A549 (cell line): ENCODE measurements around the gene ENDOG. TPM values are rescaled to one million over a fixed set of nuclear protein-coding genes. Genes with fewer than 3 reads are reported as not detected.

Source experiments
- ATAC-seq, 2 experiments: fragments of 200-7000 bp in 1 of 2; fragments of >200 bp in 1 of 2; cut with Nextera tagmentation in 1 of 2; cut with Tn5 transposase in 1 of 2; 3 replicates each; pipeline versions ENCODE4 v1.8.0 to v1.9.1; 2018 to 2020; ENCODE audit warnings: mild to moderate bottlenecking in 1 of 2, moderate library complexity in 1 of 2
- CTCF ChIA-PET: fragments of 300-600 bp; sonication (Branson Sonifier 250); formaldehyde crosslinking; extraction: SDS; loops from one replicate; lab custom pipeline; 2021; ENCODE audit warnings: antibody characterized with exemption, inconsistent platforms; lab: Yijun Ruan, JAX
- POLR2A ChIA-PET: fragments of 350-600 bp; formaldehyde crosslinking; extraction: SDS; loops from one replicate; lab custom pipeline; 2021; ENCODE audit warnings: antibody characterized with exemption, inconsistent platforms; lab: Yijun Ruan, JAX
- DNase-seq, 2 experiments: peaks; one replicate each; pipeline versions ENCODE4 v3.0.0 to v3.0.0-alpha.2; 2011 to 2016; ENCODE audit warnings: low read depth in 1 of 2, low spot score in 1 of 2
- FAIRE-seq: peaks from 2 replicates; lab custom pipeline; 2011; peaks lifted over from hg19 to GRCh38; lab: Jason Lieb, UNC
- H3K27ac ChIP-seq, 2 experiments: fragments of >200 bp; sonication (Bioruptor Twin); formaldehyde crosslinking; 3 replicates each; pipeline ENCODE4 v1.5.1; 2016 to 2017
- H3K4me1 ChIP-seq: fragments of >200 bp; sonication (Bioruptor Twin); formaldehyde crosslinking; 3 replicates; pipeline ENCODE4 v1.6.1; 2016
- H3K4me2 ChIP-seq: fragments of >200 bp; sonication (Bioruptor Twin); formaldehyde crosslinking; 3 replicates; pipeline ENCODE4 v1.6.1; 2016
- H3K4me3 ChIP-seq: fragments of >200 bp; sonication (Bioruptor Twin); formaldehyde crosslinking; 3 replicates; pipeline ENCODE4 v1.5.1; 2016
- H3K9me3 ChIP-seq: fragments of >200 bp; sonication (Bioruptor Twin); formaldehyde crosslinking; 3 replicates; pipeline ENCODE4 v1.6.1; 2016
- BHLHE40 ChIP-seq: IDR thresholded peaks from 2 replicates; pipeline ENCODE4 v1.6.1; 2012; ENCODE audit warnings: low read depth, low read length, inconsistent platforms
- CBX2 ChIP-seq: fragments of 200-600 bp; sonication (generic); IDR thresholded peaks from 2 replicates; pipeline ENCODE4 v1.6.1; 2016; ENCODE audit warnings: low read depth, mild to moderate bottlenecking, borderline replicate concordance
- CBX8 ChIP-seq: fragments of 200-600 bp; sonication (generic); IDR thresholded peaks from 2 replicates; pipeline ENCODE4 v1.6.1; 2016
- CHD4 ChIP-seq: fragments of 200-600 bp; sonication (generic); IDR thresholded peaks from 2 replicates; pipeline ENCODE4 v1.6.1; 2016; ENCODE audit warnings: antibody characterized with exemption, mild to moderate bottlenecking, borderline replicate concordance
- EHMT2 ChIP-seq: fragments of 200-600 bp; sonication (generic); IDR thresholded peaks from 2 replicates; pipeline ENCODE4 v1.6.1; 2016; ENCODE audit warnings: antibody characterized with exemption, low read depth, mild to moderate bottlenecking, moderate library complexity
- FOSB ChIP-seq: fragments of 250-450 bp; sonication (Bioruptor Pico); IDR thresholded peaks from 2 replicates; pipeline ENCODE4 v1.5.0; 2020; ENCODE audit warnings: mild to moderate bottlenecking, moderate library complexity
- HMGXB4 ChIP-seq: fragments of 250-450 bp; sonication (Bioruptor Pico); IDR thresholded peaks from 2 replicates; pipeline ENCODE4 v1.5.0; 2021; ENCODE audit warnings: mild to moderate bottlenecking, moderate library complexity, borderline replicate concordance
- JUN ChIP-seq, 2 experiments: fragments of >200 bp; sonication (Bioruptor Twin); formaldehyde crosslinking; IDR thresholded peaks; 2 replicates in 1 of 2; 3 replicates in 1 of 2; pipeline ENCODE4 v1.6.1; 2016 to 2017
- JUNB ChIP-seq: fragments of >200 bp; sonication (Bioruptor Twin); formaldehyde crosslinking; IDR thresholded peaks from 2 replicates; pipeline ENCODE4 v1.6.1; 2016
- KDM1A ChIP-seq: fragments of 200-600 bp; sonication (generic); IDR thresholded peaks from 2 replicates; pipeline ENCODE4 v1.6.1; 2016; ENCODE audit warnings: low read depth, mild to moderate bottlenecking
- KDM5A ChIP-seq: fragments of 200-600 bp; sonication (generic); IDR thresholded peaks from 2 replicates; pipeline ENCODE4 v1.6.1; 2016; ENCODE audit warnings: antibody characterized with exemption, mild to moderate bottlenecking
- NPAS2 ChIP-seq: fragments of 250-450 bp; sonication (Bioruptor Pico); IDR thresholded peaks from 2 replicates; pipeline ENCODE4 v1.8.0; 2022; ENCODE audit warnings: mild to moderate bottlenecking, moderate library complexity, borderline replicate concordance
- RCOR1 ChIP-seq: fragments of 150-350 bp; IDR thresholded peaks from 2 replicates; pipeline ENCODE4 v1.6.1; 2014; ENCODE audit warnings: antibody characterized with exemption, low read length, low read depth
- SMC3 ChIP-seq: fragments of >200 bp; sonication (Bioruptor Twin); formaldehyde crosslinking; IDR thresholded peaks from 3 replicates; pipeline ENCODE4 v1.6.1; 2018; ENCODE audit warnings: inconsistent platforms
- USF2 ChIP-seq: fragments of 450-650 bp; IDR thresholded peaks from 2 replicates; pipeline ENCODE4 v1.6.1; 2014; ENCODE audit warnings: antibody characterized with exemption
- ZC3H11A ChIP-seq: fragments of 450-650 bp; IDR thresholded peaks from 2 replicates; pipeline ENCODE4 v1.6.1; 2014; ENCODE audit warnings: antibody characterized with exemption, mild to moderate bottlenecking
- WGBS: methylation state at CpG from one replicate; pipeline ENCODE4 v1.1.6; 2017; ENCODE audit errors: missing lambda C conversion rate; 5-methylcytosine and 5-hydroxymethylcytosine counted together
- polyA plus RNA-seq, 4 experiments: library from polyadenylated mRNA; depleted of rRNA in 3 of 4; stranded (reverse); fragments of >200 nt; fragmentation: RNase III in 1 of 4; extraction: RNeasy Plus Mini Kit Qiagen cat#74134 plus additional on column Dnase treatment in 1 of 4; gene quantifications; 2 replicates in 3 of 4; 3 replicates in 1 of 4; pipeline ENCODE4 v1.2.3, GENCODE V29; 2011 to 2017
- TF ChIP-seq, protein P1 (sequence below): IDR thresholded peaks from 2 replicates; pipeline ENCODE4 v1.6.1; 2012
- TF ChIP-seq, protein P2 (sequence below): IDR thresholded peaks from 2 replicates; pipeline ENCODE4 v1.6.1; 2012

The ENDOG gene
- polyA plus RNA-seq, 2 of the 4 experiments (the other 2 are of a cell fraction) = 12.8 to 18.6 TPM

GRCh38 chr9:128802482-128802881 is 15.8 kb upstream of the ENDOG start:
- ATAC-seq (no peak), DNase-seq (no peak), FAIRE-seq (no peak)
- Histone ChIP-seq H3K4me1 (no peaks in the 10 kb centered on the region), H3K4me2 (no peak overlapping the region), H3K4me3 (no peak overlapping the region), H3K27ac (no peak overlapping the region), H3K9me3 (no peaks in the 10 kb centered on the region)
- WGBS = 90% methylated on average over 4 of the region's 4 CpGs
- POLR2A ChIA-PET = no interaction called here
- CTCF ChIA-PET = interaction anchor here (0.6 to 3.4 kb wide), 7 partner anchors 10 to 126 kb away, joined by 3 to 22 read pairs (median 4); partner anchors contain the start of genes ENDOG and PKN3
- TF ChIP-seq FOSB (CRISPR knock-in tag) = no peak
- TF ChIP-seq, protein P1, sequence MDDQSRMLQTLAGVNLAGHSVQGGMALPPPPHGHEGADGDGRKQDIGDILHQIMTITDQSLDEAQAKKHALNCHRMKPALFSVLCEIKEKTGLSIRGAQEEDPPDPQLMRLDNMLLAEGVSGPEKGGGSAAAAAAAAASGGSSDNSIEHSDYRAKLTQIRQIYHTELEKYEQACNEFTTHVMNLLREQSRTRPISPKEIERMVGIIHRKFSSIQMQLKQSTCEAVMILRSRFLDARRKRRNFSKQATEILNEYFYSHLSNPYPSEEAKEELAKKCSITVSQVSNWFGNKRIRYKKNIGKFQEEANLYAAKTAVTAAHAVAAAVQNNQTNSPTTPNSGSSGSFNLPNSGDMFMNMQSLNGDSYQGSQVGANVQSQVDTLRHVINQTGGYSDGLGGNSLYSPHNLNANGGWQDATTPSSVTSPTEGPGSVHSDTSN = no peak
- TF ChIP-seq USF2 = no peak
- TF ChIP-seq RCOR1 = no peak
- TF ChIP-seq CHD4 = no peak
- TF ChIP-seq ZC3H11A = no peak
- TF ChIP-seq CBX2 = no peak
- TF ChIP-seq JUNB = no peak

- H3K9me3 ChIP-seq = no peaks in the 10 kb centered on the region
- no peak overlapping the region for H3K4me3 ChIP-seq
- CTCF ChIA-PET = interaction anchor here (0.7 to 3.4 kb wide), 3 partner anchors 13 to 243 kb away, joined by 4 to 22 read pairs (median 4); partner anchors contain the start of gene ENDOG
- 83% methylated on average over 13 of the region's 14 CpGs for WGBS
- H3K27ac ChIP-seq = no peak overlapping the region
- POLR2A ChIA-PET = interaction anchor here (1.6 kb wide), 1 partner anchor 12 kb away, joined by 7 read pairs; the partner anchor contains the start of gene ENDOG
- DNase-seq (no peak), FAIRE-seq (no peak), ATAC-seq (no peak)
- H3K4me2 ChIP-seq = no peak overlapping the region
- no peak for TF ChIP-seq JUN (IDR thresholded peaks at IDR 0.05)
- TF ChIP-seq BHLHE40 = no peak
- no peak for TF ChIP-seq KDM5A
- TF ChIP-seq SMC3 = no peak
- TF ChIP-seq CBX8 = no peak
- TF ChIP-seq RCOR1 = no peak
- no peak for TF ChIP-seq EHMT2
- no peaks in the 10 kb centered on the region for H3K4me1 ChIP-seq
Measured at GRCh38 chr9:128805661-128806060, 12.6 kb upstream of the ENDOG start.

DNA sequence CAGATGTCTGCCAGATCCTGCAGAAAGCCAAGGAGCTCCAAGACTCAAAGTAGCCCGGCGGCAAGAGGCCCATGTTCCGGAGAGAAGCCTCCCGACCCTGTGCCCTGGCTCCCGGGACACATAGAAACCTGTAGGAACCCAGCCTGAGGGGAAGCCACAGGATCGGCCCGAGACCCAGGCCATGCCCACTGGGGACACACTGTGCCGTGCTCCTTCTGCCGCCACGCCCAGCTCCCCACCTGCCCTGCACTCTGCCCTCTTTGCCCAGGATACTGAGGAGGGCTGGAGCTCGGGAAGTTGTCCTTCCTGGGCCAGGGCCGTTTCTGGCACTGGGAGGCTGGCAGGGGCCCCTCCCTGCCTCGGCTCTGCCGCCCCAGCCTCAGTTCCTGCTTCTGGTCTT is 10.5 kb upstream of the ENDOG start:
- TF ChIP-seq, protein P2, sequence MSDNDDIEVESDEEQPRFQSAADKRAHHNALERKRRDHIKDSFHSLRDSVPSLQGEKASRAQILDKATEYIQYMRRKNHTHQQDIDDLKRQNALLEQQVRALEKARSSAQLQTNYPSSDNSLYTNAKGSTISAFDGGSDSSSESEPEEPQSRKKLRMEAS = no peak
- TF ChIP-seq KDM1A (no peak), JUN (IDR thresholded peaks at IDR 0.05) (no peak), NPAS2 (CRISPR knock-in tag) (no peak), HMGXB4 (no peak)
- ATAC-seq (no peak), FAIRE-seq (no peak), DNase-seq (no peak)
- Histone ChIP-seq H3K27ac (no peak overlapping the region), H3K9me3 (no peaks in the 10 kb centered on the region), H3K4me2 (no peak overlapping the region), H3K4me3 (no peak overlapping the region), H3K4me1 (no peaks in the 10 kb centered on the region)
- CTCF ChIA-PET = interaction anchor here (0.5 to 2.5 kb wide), 4 partner anchors 10 to 75 kb away, joined by 3 to 11 read pairs (median 4); partner anchors contain the start of gene ENDOG
- POLR2A ChIA-PET = no interaction called here
- WGBS = 92% methylated on average over 12 of the region's 14 CpGs
